Activated CD8-positive, alpha-beta memory T cell treated with anti-CD3 and anti-CD28 coated beads, Interleukin-2, amount 50 U/mL, for 4 hours (primary cell): ENCODE results near the gene TEX44.

Experiments used
- DNase-seq: peaks from one replicate; pipeline ENCODE4 v3.0.0-alpha.2; 2020

Gene TEX44

DNA sequence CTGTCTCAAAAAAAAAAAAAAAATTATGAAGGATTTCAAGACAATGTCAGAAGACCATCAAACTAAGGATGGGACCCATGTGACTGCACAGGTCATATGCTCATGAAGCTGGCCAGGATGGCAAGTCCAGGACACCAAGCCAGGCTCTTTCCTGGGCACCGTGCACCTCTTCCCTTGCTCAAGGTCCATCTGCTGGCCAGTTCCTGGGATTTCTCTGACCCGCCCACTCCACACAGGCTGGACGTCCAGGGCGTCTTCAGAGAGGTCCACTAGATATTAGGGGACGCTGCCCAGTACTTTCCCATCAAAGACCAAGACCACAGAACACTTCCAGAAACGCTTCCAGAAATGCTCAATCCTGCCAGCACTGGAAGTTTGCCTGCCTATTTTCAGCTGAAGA lies 14.3 kb downstream of the TEX44 start:
- DNase-seq, result no peak

DNA sequence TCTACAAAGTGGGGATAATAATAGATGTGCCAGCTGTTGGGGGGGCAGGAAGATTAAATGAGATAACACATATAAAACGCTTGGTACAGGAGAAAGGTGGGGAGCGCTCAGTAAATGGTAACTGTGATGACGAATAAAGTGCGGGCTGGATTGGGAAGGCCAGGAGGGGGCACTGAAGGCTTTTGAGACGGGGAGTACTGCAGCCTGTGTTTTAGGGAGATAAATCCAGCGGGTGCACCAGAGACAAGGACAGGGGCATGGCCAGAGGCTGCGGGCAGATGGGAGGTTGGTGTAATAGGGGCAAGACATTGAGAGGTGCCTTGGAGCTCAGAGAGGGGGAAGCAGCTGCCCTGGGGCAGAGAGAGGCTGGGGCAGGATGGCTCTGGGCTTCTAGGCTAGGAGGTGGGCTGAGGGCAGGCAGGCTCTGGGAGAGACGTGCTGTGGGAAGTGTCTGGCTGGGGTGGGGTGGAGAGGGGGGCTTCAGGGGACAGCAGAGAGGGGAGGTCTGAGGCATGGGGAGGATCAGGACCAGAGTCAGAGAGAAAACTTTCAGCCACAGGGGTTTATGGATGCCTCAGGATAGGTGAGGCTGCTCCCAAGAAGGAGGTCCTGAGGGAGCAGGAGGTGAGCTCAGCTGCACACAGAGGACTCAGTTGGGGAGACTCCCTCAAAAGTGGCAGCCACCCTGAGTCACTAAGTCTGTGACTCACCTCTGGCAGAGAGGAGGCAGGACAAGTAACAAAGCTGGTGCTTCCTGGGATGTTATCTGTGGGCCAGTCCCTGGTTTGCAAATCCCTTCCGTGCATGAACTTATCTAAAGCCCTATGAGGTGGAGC lies 18.8 kb downstream of the TEX44 start:
- DNase-seq, result peak; percentile 53

DNA sequence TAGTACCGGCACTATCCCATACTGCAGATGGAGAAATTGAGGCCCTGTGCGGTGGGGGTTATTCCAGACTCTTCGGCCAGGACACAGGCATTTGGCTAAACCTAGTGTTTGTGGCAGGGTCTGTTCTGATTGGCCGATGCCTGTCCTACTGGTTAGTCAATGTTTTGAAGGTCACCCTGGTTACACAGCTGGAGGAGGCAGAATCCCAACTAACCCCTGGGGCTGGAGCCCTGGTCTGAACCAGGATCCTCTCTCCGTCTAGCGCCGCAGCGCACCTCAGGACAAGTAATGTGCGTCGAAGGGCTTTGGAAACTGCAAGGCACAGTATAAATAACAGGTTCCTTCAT lies 19.4 kb downstream of the TEX44 start:
- DNase-seq, result no peak

DNA sequence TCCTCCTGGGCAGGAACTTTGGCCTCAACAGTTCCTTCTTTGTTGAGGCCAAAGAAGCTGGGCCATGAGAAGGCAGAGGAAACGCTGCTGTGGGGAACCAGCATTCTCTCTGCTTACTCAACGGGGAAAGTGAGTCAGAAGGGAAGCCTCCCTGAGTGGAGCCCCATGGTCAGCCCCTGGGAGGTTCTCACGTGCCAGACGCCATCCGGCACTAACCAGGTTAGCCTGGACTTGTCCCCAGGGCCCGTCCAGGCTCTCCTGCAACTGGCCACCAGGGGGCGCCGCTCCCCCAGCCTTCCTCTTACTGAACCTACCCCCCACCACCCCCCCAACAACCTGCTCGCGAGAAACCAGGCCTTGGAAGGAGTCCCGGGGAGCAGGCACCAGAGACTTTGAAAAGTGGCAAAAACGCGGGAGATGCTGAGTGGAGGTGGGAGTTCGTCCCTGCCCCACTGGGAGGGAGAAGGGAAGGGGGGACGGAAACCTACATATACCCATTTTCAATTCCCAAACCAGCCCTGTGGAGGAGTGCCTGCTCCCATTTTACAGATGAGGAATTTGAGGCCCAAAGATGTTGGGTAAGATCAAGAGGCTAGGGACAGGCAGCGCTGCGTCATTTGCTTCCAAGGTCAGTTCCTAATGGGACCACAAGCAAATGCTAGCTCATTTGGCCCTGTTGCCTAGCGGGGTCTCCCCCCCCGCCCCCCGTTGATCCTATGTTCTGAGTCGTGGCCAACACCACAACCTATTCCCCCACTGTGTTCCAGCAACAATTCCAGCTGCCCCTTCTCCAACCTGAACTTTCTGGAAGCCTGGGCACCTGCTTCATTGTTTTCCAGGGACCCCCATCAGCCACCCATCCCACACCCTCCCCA lies 20.0 kb downstream of the TEX44 start:
- DNase-seq, result peak; percentile 89

DNA sequence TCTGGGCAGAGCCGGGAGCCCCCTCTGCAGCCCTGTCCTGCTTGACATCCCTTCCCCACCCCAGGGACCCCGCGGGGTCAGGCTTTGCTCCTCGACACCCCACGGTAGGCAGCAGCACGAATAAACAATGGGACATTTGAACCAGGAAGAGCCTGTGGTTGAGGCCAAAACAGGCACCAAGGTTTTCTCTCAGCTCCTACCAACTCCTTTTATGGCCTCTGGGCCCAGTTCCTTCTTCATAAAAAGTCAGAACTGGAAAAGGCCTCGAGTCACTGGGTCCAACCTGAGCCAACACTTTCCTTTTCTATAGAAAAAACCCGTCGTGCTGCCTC lies 20.6 kb downstream of the TEX44 start:
- DNase-seq, result no peak

DNA sequence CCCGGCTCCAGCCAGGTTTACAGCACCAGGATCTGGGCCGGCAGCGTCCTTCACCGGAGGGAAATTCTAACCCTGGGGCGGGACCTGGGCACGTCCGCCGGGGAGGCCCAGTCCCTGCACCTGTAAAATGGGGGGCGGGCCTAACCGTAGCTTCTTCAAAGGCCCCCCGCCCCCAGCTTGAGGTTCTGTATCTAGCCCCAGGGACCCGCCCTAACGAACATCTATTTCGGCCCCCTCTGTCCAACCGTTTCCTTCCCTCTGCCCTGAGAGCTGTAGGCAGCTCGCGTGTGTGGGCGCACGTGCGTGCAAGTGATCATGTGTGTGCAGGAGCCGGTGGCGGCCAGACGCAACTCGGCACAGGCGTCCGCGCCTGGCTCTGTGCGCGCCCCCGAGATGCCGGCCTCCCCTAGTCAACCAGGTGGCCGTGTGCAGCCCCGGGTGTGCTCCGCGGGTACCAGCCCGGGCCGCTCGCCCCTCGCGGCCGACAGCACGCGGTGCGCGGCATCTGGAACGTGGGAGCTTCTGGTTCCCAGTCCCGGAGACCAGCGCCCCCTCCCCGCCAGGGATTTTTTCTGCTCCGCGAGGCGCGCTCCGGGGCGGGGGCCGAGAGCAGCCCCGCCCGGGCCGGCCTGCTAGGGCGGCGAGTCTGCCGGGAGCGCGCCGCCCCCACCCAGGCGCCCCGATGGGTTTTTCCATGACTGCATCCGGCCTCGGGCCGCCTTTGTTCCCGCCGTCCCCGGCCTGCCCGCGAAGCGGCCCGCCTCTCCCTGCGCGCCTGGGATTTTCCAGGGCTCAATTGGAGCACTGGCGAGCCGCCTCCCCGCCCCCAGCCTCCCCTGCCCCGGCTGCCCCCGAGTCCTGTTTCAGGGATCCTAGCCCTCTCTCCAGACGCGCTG lies 21.2 kb downstream of the TEX44 start:
- peak; percentile 70 for DNase-seq

DNA sequence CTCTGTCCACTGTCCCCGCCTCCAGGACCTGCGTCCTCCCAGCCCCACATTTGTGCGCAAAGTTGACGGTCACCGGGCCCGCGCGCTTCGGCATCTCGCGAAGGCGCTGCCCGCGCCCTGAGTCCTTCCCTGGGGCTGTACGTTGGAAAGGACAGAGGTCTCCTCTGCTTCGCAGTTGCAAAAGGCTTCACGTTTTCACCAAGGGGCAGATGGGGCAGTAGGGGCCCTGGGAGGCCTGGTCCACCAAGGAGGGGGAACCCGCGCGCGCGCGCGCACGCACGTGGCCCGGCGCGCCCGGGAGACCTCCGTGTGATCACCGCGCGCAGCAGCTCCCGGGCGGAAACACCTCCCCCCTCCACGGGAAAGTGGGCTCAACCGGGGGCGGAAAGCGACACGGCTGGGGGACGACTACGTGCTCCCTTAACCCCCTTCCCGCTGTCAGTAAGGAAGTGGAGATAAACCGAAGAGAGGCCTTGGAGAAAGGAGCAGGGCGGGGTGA lies 21.9 kb downstream of the TEX44 start:
- DNase-seq, result peak; percentile 61

DNA sequence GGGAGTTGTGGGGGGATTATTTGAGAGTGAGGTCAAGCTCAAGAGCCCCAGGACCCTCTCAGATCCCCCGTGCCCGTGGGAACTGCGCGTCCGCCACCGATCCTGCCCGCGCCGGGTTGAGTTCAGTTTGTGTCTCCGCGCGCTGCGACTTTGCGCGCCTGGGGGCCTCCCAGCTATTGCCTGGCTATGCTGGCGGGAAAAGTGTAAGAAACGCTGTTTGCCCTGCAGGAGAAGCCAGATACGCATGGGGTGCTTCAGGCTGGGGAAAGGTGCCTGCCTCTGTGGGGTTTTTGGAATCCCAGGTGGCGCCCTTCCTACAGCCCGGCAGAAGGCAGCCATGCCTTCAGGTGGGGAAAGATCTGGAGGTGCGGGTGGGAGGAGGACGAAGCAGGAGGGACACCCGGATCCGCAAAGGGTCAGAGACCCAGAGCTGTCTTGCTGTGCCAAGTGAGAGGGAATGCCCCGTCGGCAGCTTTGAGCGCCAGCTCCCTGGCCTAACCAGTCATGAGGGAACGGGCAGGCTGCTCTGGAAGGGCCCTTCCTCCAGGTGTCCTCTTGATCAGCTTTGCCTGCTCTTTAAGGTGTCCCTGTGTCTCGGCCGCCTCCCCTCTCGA lies 22.5 kb downstream of the TEX44 start:
- DNase-seq, result no peak

DNA sequence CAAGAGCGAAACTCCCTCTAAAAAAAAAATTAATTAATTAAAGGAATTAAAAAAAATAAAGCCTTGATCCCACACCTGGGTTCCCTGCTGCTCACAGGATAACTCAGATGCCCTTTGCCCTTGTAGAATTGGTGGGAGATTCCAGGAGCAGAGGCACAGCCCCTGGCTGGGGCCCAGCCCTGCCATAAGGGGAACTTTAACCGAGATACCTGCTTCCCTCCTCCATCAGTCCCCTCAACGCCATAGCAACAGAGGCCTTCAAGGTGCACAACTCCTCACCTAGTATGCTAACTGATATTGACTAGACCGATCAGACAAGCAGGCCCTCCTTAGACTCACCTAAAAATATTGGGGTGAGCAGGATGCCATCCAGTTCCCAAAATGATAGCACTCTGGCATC lies 23.6 kb downstream of the TEX44 start:
- DNase-seq, result no peak

DNA sequence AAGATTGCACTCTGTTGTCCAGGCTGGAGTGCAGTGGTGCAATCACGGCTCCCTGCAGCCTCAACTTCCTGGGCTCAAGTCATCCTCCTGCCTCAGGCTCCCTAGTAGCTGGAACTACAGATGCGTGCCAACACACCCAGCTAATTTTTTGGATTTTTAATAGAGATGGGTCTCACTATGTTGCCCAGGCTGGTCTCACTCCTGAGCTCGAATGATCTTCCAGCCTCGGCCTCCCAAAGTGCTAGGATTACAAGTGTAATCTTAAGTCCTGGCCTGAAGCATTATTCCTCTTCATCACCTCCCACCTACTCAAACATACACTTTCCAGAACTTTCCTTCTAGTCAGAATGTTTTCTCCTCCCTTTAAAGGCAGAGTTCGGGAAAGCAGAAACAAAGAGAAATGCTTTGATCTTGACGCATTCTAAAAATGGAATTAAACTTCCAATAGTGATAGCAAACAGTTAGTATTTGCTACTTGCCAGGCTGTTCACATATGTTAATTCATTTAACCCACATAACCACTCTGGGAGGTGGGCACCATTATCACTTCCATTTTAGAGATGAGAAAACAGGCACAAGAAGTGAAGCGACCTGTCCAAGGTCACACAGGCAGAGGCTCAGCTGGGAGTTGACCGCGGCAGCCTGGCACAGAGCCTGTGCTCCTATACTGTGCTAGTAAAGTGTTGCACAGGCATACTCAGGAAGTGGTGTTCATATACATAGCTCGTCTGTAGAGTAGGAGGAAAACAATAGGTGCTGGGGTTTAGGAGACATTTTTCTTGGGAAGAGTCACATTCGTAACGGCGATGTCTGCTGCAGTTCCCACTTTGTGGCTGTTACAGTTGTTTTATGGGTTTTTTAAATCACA lies 24.6 kb downstream of the TEX44 start:
- no peak for DNase-seq

DNA sequence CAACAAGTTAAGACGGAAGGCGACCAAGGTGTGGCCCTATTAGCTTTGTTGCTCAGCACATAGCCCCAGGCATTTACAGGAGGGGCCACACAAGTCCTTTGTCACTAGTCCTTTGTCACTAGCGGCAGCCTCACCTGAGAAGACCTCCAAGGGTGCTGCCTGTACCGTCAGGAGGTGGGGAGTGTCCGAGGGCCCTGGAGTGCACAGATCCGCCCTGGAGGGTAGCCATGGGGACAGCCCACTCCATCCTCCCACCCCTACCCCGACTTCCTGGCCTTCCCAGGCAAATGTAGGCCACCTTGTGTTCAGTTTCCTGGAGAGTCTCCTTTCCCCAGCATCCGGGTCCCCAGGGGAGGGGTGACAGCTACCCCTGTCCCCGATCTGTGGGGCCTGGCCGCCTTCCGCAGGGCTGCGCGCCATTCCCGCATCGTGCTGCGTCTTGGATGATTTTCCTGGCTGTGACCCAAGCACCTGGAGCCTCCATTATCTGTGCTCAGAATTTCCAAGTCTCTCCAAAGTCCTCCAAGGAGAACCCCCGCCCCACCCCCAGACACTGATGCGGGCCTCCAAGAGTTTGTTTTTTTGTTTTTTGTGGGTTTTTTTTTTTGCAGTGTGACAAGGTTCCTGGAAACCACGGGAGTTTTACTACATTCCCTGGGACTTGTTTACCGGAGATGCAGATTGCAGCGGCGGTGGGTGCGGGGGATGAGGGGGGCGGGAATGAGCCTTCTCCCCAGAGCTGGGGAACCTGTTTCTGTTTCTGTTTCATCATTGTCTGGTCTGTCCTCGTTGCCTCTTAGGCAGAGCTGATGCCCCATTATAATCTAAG lies 28.6 kb downstream of the TEX44 start:
- no peak for DNase-seq

DNA sequence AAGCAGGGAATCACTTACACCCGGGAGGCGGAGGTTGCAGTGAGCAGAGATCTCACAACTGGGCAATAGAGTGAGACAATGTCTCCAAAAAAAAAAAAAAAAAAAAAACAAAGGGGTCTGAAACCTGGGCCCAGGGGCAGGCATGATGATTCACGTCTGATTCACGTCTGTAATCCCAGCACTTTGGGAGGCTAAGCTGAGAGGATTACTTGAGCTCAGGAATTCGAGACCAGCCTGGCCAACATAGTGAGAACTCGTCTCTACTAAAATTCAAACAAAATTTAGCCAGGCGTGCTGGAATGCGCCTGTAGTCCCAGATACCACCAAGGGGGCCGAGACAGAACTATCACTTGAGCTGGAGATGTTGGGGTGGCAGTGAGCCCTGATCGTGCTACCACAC lies 30.3 kb downstream of the TEX44 start:
- no peak for DNase-seq

DNA sequence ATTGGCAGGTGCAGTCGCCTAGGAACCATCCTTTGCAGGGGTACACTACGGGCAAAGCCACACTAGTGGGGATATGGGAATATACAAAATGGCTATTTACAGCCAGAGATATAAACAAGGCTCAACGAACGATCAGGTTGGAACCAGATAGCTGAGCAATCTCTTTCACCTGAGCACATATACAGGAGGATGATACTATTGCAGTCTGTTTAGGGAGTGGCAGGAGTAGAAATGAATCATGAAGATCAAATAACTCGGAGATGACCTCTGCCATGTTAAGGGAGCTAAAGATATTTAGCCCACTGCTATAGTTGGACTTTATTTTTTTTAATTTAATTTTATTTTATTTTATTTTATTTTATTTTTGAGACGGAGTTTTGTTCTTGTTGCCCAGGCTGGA lies 33.8 kb downstream of the TEX44 start:
- DNase-seq, result no peak

DNA sequence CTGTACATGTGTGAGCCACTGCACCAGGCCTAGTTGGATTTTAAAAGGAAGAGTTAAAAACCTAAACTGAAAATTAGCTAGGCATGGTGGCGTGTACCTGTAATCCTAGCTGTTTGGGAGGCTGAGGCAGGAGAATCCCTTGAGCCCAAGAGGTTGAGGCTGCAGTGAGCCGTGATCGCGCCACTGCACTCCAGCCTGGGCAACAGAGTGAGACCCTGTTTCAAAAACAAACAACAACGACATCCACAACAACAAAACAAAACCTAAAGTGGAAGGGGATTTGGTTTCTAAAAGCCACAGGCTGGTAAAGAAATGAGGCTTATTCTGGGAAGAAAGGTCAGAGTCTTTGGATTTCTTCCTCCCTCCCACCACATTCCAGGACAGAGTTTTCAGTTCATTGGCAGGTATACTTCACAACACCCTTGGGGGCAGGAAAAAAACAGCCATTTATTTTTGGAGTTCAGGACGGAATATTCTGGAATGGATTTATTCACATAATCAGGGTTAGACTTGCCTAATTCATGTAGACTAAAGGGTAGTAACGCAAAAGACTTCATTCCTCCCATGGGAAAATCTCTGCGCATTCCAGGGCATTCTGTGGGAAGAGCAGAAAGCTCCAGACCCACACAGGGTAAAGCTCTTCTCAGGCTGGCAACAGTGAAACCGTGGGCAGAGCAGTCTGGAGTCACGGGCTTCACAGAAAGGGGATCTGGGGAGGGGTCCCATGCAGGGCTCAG lies 34.9 kb downstream of the TEX44 start:
- no peak for DNase-seq

DNA sequence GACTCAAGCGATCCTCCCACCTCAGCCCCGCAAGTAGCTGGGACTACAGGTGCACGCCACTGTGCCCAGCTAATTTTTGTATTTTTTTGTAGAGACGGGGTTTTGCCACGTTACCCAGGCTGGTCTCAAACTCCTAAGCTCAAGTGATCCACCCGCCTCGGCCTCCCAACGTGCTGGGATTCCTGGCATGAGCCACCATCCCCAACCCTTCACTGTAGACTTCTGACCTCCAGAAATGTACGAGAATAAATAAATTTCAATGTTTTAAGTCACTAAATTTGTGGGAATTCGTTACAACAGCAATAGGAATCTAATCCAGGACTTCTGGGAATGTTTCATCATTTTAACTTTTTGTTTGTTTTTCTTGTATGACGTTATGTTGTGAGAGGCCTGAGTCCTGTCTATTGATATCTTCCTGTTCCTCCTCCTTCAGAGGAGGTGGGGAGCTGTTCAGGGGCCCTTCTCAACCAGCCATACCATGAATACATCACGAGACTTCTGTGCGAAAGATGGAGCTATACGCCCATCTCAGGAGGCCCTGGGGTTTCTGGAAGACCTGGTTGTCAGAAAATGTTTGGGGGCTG lies 40.0 kb downstream of the TEX44 start:
- DNase-seq, result no peak

DNA sequence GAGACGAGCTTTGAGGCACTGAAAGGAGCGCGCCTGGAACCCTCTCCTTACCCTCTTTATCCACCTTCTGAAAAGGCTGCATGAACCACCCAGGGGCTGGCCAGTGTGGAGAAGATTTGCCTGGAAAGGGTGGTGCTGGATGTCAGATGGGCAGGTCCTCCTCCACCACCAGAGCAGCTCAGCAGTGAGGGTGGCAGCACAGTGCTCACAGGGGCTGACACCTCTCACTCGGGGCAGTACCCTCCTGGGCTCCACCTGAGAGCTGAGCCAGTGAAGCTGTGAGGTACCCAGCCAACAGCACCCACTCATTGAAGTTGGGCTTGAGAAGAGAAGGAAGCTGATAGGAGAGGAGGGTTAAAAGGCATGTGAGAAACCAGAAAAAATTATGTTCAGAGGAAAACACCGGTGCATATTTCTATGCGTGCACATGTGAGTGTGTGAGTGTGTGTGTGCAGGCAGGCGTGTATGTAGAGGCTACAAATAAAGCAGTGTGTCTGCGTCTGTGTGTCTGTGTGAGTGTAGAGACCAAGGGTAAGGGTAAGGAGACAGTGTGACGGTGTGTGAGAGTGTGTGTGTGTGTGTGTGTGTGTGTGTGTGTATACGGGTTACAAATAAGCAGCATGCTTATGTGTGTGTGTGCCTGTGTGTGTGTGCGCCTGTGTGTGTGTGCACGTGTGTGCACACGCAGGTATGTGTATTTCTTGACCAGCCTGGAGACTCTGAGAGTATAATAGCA lies 40.7 kb downstream of the TEX44 start:
- DNase-seq, result no peak

DNA sequence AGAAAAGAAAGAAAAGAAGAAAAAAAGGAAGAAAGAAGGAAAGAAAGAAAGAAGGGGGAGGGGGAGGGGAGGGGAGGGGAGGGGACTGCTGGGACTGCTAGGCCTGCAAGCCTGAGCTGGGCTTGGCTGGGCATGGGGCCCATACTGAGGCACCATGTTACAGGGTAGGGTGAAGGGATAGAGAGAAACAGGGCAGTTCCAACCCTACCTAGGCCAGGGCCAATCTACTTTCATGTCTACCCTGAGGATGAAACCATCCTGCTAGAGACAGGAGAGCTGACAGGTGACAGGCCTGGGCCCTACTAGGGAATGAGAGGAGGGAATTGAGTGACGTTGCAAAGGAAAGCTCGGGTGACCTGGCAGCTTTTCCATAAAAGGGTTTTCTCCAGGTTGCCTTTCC lies 41.7 kb downstream of the TEX44 start:
- DNase-seq, result no peak

DNA sequence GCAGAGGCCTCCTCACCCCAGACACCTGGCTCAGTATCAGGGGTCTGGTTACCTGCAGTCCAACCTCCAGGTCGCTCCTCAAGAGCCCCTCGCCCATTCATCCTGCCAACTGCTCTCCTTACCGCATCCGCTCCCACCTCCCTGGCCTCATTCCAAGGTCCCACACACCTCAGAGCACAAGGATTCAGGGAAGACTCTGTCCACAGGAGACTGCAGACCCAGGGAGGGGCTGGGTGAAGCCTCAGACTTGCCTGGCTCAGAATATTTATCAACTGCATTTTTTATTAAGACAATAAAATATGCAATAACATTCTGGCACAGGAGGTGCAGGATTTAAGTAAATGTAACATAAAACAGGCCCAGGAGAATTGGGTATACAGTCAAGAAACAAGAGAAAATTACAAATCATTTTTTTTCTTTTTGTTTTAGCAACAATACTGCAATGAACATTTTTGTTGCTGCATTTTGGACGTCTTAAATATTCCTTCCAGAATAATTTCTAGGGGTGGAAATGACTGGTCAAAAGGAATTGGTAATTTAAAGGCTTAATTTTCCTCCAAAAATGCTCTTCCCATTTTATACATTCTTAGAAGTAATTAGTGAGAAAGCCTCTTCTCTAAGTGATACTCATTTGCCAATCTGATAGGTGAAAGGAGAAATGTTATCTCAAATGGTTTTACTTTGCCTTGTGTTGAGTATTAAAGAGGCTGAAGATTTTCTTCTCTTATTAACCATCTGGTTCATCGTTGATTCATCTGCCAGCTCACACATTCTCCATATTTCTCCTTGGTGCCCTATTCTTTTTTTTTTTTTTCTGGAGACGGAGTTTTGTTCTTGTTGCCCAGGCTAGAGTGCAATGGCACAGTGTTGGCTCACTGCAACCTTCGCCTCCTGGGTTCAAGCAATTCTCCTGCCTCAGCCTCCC lies 42.5 kb downstream of the TEX44 start:
- DNase-seq, result no peak
